Neuronal stem cell (in vitro differentiated cells): Measurements from ENCODE around the gene DLGAP5.

Experiments used
- DNase-seq: peaks from one replicate; pipeline ENCODE4 v3.0.0-alpha.2; 2013; ENCODE audit warnings: low spot score
- H2AFZ ChIP-seq: one replicate; pipeline ENCODE4 v1.6.1; 2013; ENCODE audit warnings: mild to moderate bottlenecking, low read length, inconsistent platforms
- H2AK5ac ChIP-seq: 2 replicates; pipeline ENCODE4 v1.6.1; 2013; ENCODE audit warnings: low read depth, mild to moderate bottlenecking, inconsistent platforms, low read length, moderate library complexity, mixed read lengths
- H2BK120ac ChIP-seq: 2 replicates; pipeline ENCODE4 v1.6.1; 2013; ENCODE audit warnings: low read depth, mild to moderate bottlenecking, inconsistent platforms, low read length, moderate library complexity, mixed read lengths
- H2BK12ac ChIP-seq: one replicate; pipeline ENCODE4 v1.6.1; 2013; ENCODE audit warnings: low read length, inconsistent platforms
- H2BK15ac ChIP-seq: 2 replicates; pipeline ENCODE4 v1.6.1; 2013; ENCODE audit warnings: mild to moderate bottlenecking, low read length, inconsistent platforms, mixed read lengths
- H2BK5ac ChIP-seq: one replicate; pipeline ENCODE4 v1.6.1; 2013; ENCODE audit warnings: inconsistent platforms, mild to moderate bottlenecking, low read length, moderate library complexity
- H3K14ac ChIP-seq: one replicate; pipeline ENCODE4 v1.6.1; 2013; ENCODE audit warnings: low read length, inconsistent platforms
- H3K18ac ChIP-seq: 2 replicates; pipeline ENCODE4 v1.6.1; 2013; ENCODE audit warnings: low read length, inconsistent platforms
- H3K23ac ChIP-seq: 2 replicates; pipeline ENCODE4 v1.6.1; 2013; ENCODE audit warnings: low read depth, mild to moderate bottlenecking, mixed read lengths, low read length, inconsistent platforms; ENCODE audit not compliant: poor library complexity
- H3K27ac ChIP-seq: replicated peaks from 3 replicates; pipeline ENCODE4 v1.5.1; 2013; ENCODE audit warnings: low read length, inconsistent platforms
- H3K27me3 ChIP-seq, 3 experiments: 2 replicates each; pipeline ENCODE4 v1.6.1; 2013; ENCODE audit warnings: low read length in 3 of 3, mild to moderate bottlenecking in 2 of 3, inconsistent platforms in 1 of 3, low read depth in 1 of 3, mixed read lengths in 1 of 3, moderate library complexity in 1 of 3; ENCODE audit not compliant: control insufficient read depth in 3 of 3, insufficient read depth in 3 of 3
- H3K36me3 ChIP-seq, 2 donors: replicated peaks in 1 of 2; 2 replicates each; pipeline ENCODE4 v1.6.1; 2013; ENCODE audit warnings: low read length in 2 of 2; ENCODE audit not compliant: control insufficient read depth in 2 of 2, insufficient read depth in 2 of 2
- H3K4ac ChIP-seq: 2 replicates; pipeline ENCODE4 v1.6.1; 2013; ENCODE audit warnings: inconsistent platforms, mild to moderate bottlenecking, low read length, moderate library complexity
- H3K4me1 ChIP-seq, 2 donors: 1 replicate in 1 of 2; 2 replicates in 1 of 2; pipeline ENCODE4 v1.6.1; 2013; ENCODE audit warnings: low read length in 2 of 2, low read depth in 1 of 2; ENCODE audit not compliant: control insufficient read depth in 2 of 2, insufficient read depth in 1 of 2
- H3K4me2 ChIP-seq: one replicate; pipeline ENCODE4 v1.6.1; 2013; ENCODE audit warnings: mild to moderate bottlenecking, low read length, inconsistent platforms; ENCODE audit not compliant: insufficient read depth, poor library complexity, severe bottlenecking
- H3K4me3 ChIP-seq, 2 donors: 2 replicates each; pipeline ENCODE4 v1.5.1; 2013; ENCODE audit warnings: low read length in 2 of 2, mild to moderate bottlenecking in 2 of 2, inconsistent platforms in 1 of 2, moderate library complexity in 1 of 2
- H3K79me1 ChIP-seq: one replicate; pipeline ENCODE4 v1.6.1; 2013; ENCODE audit warnings: low read depth, mild to moderate bottlenecking, inconsistent platforms, low read length, moderate library complexity
- H3K9ac ChIP-seq: one replicate; pipeline ENCODE4 v1.6.1; 2013; ENCODE audit warnings: mild to moderate bottlenecking, low read depth, low read length, inconsistent platforms; ENCODE audit not compliant: poor library complexity
- H3K9me3 ChIP-seq, 2 donors: replicated peaks in 1 of 2; 2 replicates each; pipeline versions ENCODE3 to v1.6.1; 2013; ENCODE audit warnings: low read length in 2 of 2, mild to moderate bottlenecking in 2 of 2, inconsistent platforms in 1 of 2, low read depth in 1 of 2, mixed read lengths in 1 of 2, moderate library complexity in 1 of 2; ENCODE audit not compliant: control insufficient read depth in 2 of 2, insufficient read depth in 1 of 2
- H4K8ac ChIP-seq: one replicate; pipeline ENCODE4 v1.6.1; 2013; ENCODE audit warnings: low read depth, mild to moderate bottlenecking, inconsistent platforms, low read length, moderate library complexity
- H4K91ac ChIP-seq: one replicate; pipeline ENCODE4 v1.6.1; 2013; ENCODE audit warnings: low read length, low read depth, mild to moderate bottlenecking, inconsistent platforms; ENCODE audit not compliant: poor library complexity
- WGBS, 2 donors: extraction: QIAGEN DNeasy Blood & Tissue Kit; methylation state at CpG; one replicate each; pipeline ENCODE4 v1.1.7; 2013; ENCODE audit warnings: missing lambda C conversion rate in 2 of 2, mixed read lengths in 1 of 2; ENCODE audit not compliant: insufficient read length in 2 of 2, insufficient replicate concordance in 1 of 2; ENCODE audit errors: extremely low coverage in 2 of 2; 5-methylcytosine and 5-hydroxymethylcytosine counted together

Gene DLGAP5

GRCh38 chr14:55198749-55199148 is 7.4 kb upstream of the DLGAP5 start:
- no peaks in the 10 kb centered on the region for H3K9me3 ChIP-seq
- H3K27me3 ChIP-seq, result no peaks in the 10 kb centered on the region
- peaks cover 0 to 3% of the 10 kb centered on the region in 2 donors for H3K4me1 ChIP-seq
- no peak for DNase-seq
- no peak overlapping the region for H3K4me3 ChIP-seq
- no peak overlapping the region for H2BK120ac ChIP-seq
- H3K79me1 ChIP-seq, result no peaks in the 10 kb centered on the region
- no peak overlapping the region for H3K18ac ChIP-seq
- H2BK12ac ChIP-seq, result no peak overlapping the region
- no CpG with 5 or more reads among the region's 2 CpGs for WGBS, 2 donors
- H3K9ac ChIP-seq, result no peak overlapping the region
- no peak overlapping the region for H2BK5ac ChIP-seq
- H4K8ac ChIP-seq, result no peak overlapping the region
- no peak overlapping the region for H3K4ac ChIP-seq
- H3K14ac ChIP-seq, result no peak overlapping the region
- no peak overlapping the region for H2AFZ ChIP-seq
- H3K27ac ChIP-seq, result no peak overlapping the region
- no peak overlapping the region for H4K91ac ChIP-seq
- no peak overlapping the region for H2AK5ac ChIP-seq
- no peak overlapping the region for H3K23ac ChIP-seq
- H3K36me3 ChIP-seq, result no peaks in the 10 kb centered on the region
- no peak overlapping the region for H2BK15ac ChIP-seq
- H3K4me2 ChIP-seq, result no peak overlapping the region

GRCh38 chr14:55194656-55195355 is 3.4 kb upstream of the DLGAP5 start:
- H3K4ac ChIP-seq, result no peak overlapping the region
- H2AK5ac ChIP-seq, result peak overlapping the region; percentile 30
- peaks cover 0 to 3% of the 10 kb centered on the region in 2 donors for H3K4me1 ChIP-seq
- H3K4me2 ChIP-seq, result no peak overlapping the region
- H3K36me3 ChIP-seq, result peaks cover 0 to under 1% of the 10 kb centered on the region in 2 donors
- H3K79me1 ChIP-seq, result no peaks in the 10 kb centered on the region
- H3K18ac ChIP-seq, result no peak overlapping the region
- H2BK120ac ChIP-seq, result no peak overlapping the region
- no peak overlapping the region for H2BK12ac ChIP-seq
- H3K23ac ChIP-seq, result no peak overlapping the region
- no peak overlapping the region for H2AFZ ChIP-seq
- H4K8ac ChIP-seq, result no peak overlapping the region
- no peak overlapping the region for H2BK5ac ChIP-seq
- no CpG with 5 or more reads among the region's 5 CpGs for WGBS, 2 donors
- no peak overlapping the region for H3K9ac ChIP-seq
- no peak overlapping the region for H3K14ac ChIP-seq
- no peak overlapping the region for H4K91ac ChIP-seq
- H3K27ac ChIP-seq, result no peak overlapping the region
- H3K9me3 ChIP-seq, result peaks cover 0 to 7% of the 10 kb centered on the region in 2 donors
- H2BK15ac ChIP-seq, result no peak overlapping the region
- H3K27me3 ChIP-seq, result no peaks in the 10 kb centered on the region
- no peak overlapping the region for H3K4me3 ChIP-seq
- no peak for DNase-seq

- peak overlapping the region; percentile 74 for H3K4me3 ChIP-seq
- H3K9ac ChIP-seq, result no peak overlapping the region
- peak overlapping the region; percentile 44 for H3K27ac ChIP-seq
- DNase-seq, result no peak
- peak overlapping the region; percentile 72 for H3K18ac ChIP-seq
- H3K4me2 ChIP-seq, result peak overlapping the region; percentile 43
- H3K23ac ChIP-seq, result no peak overlapping the region
- H3K14ac ChIP-seq, result no peak overlapping the region
- H2BK120ac ChIP-seq, result no peak overlapping the region
- H2BK5ac ChIP-seq, result no peak overlapping the region
- H3K9me3 ChIP-seq, result peaks cover 0 to 7% of the 10 kb centered on the region in 2 donors
- no CpG with 5 or more reads among the region's 11 CpGs for WGBS, 2 donors
- no peak overlapping the region for H4K8ac ChIP-seq
- H4K91ac ChIP-seq, result no peak overlapping the region
- H2AK5ac ChIP-seq, result no peak overlapping the region
- H2BK12ac ChIP-seq, result no peak overlapping the region
- H3K79me1 ChIP-seq, result no peaks in the 10 kb centered on the region
- peak overlapping the region; percentile 83 for H2AFZ ChIP-seq
- no peak overlapping the region for H2BK15ac ChIP-seq
- H3K36me3 ChIP-seq, result peaks cover 0 to 25% of the 10 kb centered on the region in 2 donors
- H3K4me1 ChIP-seq, result peaks cover 1 to 9% of the 10 kb centered on the region in 2 donors
- no peaks in the 10 kb centered on the region for H3K27me3 ChIP-seq
- no peak overlapping the region for H3K4ac ChIP-seq
Measured at GRCh38 chr14:55192054-55192621, 753 bp upstream of the DLGAP5 start.

DNA sequence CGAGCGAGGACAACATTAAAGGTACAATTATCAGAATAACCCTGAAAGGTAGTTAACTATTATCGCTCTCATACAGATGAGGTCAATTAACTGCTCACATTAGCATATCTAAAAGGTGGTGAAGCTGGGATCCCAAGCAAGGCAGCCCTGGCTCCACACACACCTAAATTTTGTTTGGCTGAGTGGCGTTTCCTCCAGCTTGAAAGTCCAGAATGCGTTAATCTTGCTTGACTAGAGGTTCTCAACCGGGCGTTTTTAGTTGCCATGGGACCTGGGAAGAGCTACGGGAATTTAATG is 531 bp downstream of the DLGAP5 start:
- no CpG with 5 or more reads among the region's 8 CpGs for WGBS, 2 donors
- Histone ChIP-seq H2BK12ac (no peak overlapping the region), H3K9me3 (peaks cover 0 to 7% of the 10 kb centered on the region in 2 donors), H4K91ac (no peak overlapping the region), H2BK15ac (no peak overlapping the region), H3K4me3 (peak overlapping the region; percentile 74 to 94), H3K36me3 (peaks cover 3 to 36% of the 10 kb centered on the region in 2 donors), H3K27me3 (no peaks in the 10 kb centered on the region), H2AFZ (peak overlapping the region; percentile 83), H3K9ac (no peak overlapping the region), H2AK5ac (no peak overlapping the region), H4K8ac (no peak overlapping the region), H3K4me2 (peak overlapping the region; percentile 54), H3K14ac (no peak overlapping the region), H3K18ac (no peak overlapping the region), H3K27ac (peak overlapping the region; percentile 82), H3K4ac (no peak overlapping the region), H3K4me1 (peaks cover 3 to 9% of the 10 kb centered on the region in 2 donors), H3K23ac (no peak overlapping the region), H2BK120ac (no peak overlapping the region), H2BK5ac (no peak overlapping the region), H3K79me1 (no peaks in the 10 kb centered on the region)
- no peak for DNase-seq
